Erythroblast (primary cell): ENCODE data around the gene PSMB2.

Source experiments
- GATA1 ChIP-seq: IDR thresholded peaks from 2 replicates; pipeline ENCODE4 v1.6.1; 2011; ENCODE audit warnings: low read depth, mild to moderate bottlenecking, control low read depth, low read length, moderate library complexity
- POLR2A ChIP-seq: IDR thresholded peaks from 2 replicates; pipeline ENCODE4 v1.6.1; 2011; ENCODE audit warnings: mild to moderate bottlenecking, low read length

- TF ChIP-seq POLR2A (no peak), GATA1 (no peak)
Measured at GRCh38 chr1:35629051-35629450, 12.3 kb downstream of the PSMB2 start.
